Heart left ventricle (tissue), 16 donors: ENCODE data around the gene DDX25. TPM values are rescaled to one million over a fixed set of nuclear protein-coding genes. Genes with fewer than 3 reads are reported as not detected.

Experiments used
- ATAC-seq, 4 donors: fragments of 200-7000 bp; cut with Tn5 transposase; one replicate each; pipeline ENCODE4 v1.9.1; 2020 to 2022; ENCODE audit warnings: moderate library complexity in 4 of 4, mild to moderate bottlenecking in 3 of 4, moderate number of reproducible peaks in 1 of 4
- DNase-seq, 5 donors: peaks; one replicate each; pipeline ENCODE4 v3.0.0-alpha.2; 2020
- H3K27ac ChIP-seq, 12 donors: fragments of 200-600 bp; sonication (generic) in 4 of 12; one replicate each; pipeline versions ENCODE4 v1.5.0 to v1.8.0; 2016 to 2022; ENCODE audit warnings: mild to moderate bottlenecking in 2 of 12
- H3K27me3 ChIP-seq, 9 donors: fragments of 200-600 bp; sonication (generic) in 2 of 9; one replicate each; pipeline versions ENCODE4 v1.5.1 to v1.8.0; 2016 to 2022; ENCODE audit warnings: mild to moderate bottlenecking in 3 of 9
- H3K36me3 ChIP-seq, 9 donors: fragments of 200-600 bp; sonication (generic) in 2 of 9; one replicate each; pipeline versions ENCODE4 v1.5.0 to v1.8.0; 2018 to 2022; ENCODE audit warnings: mild to moderate bottlenecking in 2 of 9
- H3K4me1 ChIP-seq, 12 donors: fragments of 200-600 bp; sonication (generic) in 4 of 12; one replicate each; pipeline versions ENCODE4 v1.5.0 to v1.8.0; 2016 to 2022; ENCODE audit warnings: mild to moderate bottlenecking in 3 of 12
- H3K4me3 ChIP-seq, 12 donors: fragments of 200-600 bp; sonication (generic) in 4 of 12; one replicate each; pipeline versions ENCODE4 v1.5.0 to v1.8.0; 2017 to 2022; ENCODE audit warnings: mild to moderate bottlenecking in 9 of 12, moderate library complexity in 4 of 12
- H3K9me3 ChIP-seq, 12 donors: fragments of 200-600 bp; sonication (generic) in 4 of 12; one replicate each; pipeline versions ENCODE4 v1.5.0 to v1.8.0; 2016 to 2022; ENCODE audit warnings: mild to moderate bottlenecking in 1 of 12
- CTCF ChIP-seq, 12 donors: fragments of 200-600 bp; sonication (generic) in 4 of 12; IDR thresholded peaks; one replicate each; pipeline versions ENCODE4 v1.5.0 to v1.8.0; 2018 to 2022; ENCODE audit warnings: antibody characterized with exemption in 12 of 12, mild to moderate bottlenecking in 5 of 12
- POLR2A ChIP-seq, 2 donors: fragments of 450-650 bp; IDR thresholded peaks; one replicate each; pipeline ENCODE4 v1.6.1; 2017; ENCODE audit warnings: antibody characterized with exemption in 2 of 2, mild to moderate bottlenecking in 2 of 2, moderate library complexity in 2 of 2
- WGBS, 4 donors: extraction: QIAGEN DNeasy Blood & Tissue Kit in 2 of 4; methylation state at CpG; one replicate each; pipeline versions ENCODE4 v1.1.5 to v1.1.7; 2013 to 2018; 5-methylcytosine and 5-hydroxymethylcytosine counted together
- intact Hi-C, 10 donors: fragments of 100-400 bp; cut with DNase I; formaldehyde crosslinking; loops; one replicate each; pipeline versions ENCODE4 v1.11.1 to v1.14.2; 2022
- polyA plus RNA-seq, 2 donors: library from polyadenylated mRNA; stranded (reverse); fragments of 200-250 nt; gene quantifications; one replicate each; pipeline ENCODE4 v1.2.3, GENCODE V29; 2013
- total RNA-seq, 9 donors: library from RNA; depleted of rRNA in 2 of 9; stranded (reverse); fragments of >200 nt in 2 of 9; fragmentation: NEBNext Ultra II Directional in 3 of 9; extraction: Animal tissue kit (Norgen Biotek cat#: 25700) in 3 of 9; gene quantifications; one replicate each; pipeline versions ENCODE4 v1.1.0 to v1.2.4, GENCODE V29; 2016 to 2023
- donor health status: ischemic (EF 13 %, LVEDD 7.1; RV severe dilation, severe dysfunction).
- donor health status: healthy with polysubstance abuse.
- donor health status: DM: no; HTN: yes; CAD: no.
- donor health status: DM: no; HTN: no; CAD: no.
- donor health status: ischemic (EF 25% LVEDD 6.9; RV normal size, moderate dysfunction).
- donor health status: ischemic (EF 25% LVEDD 5.7; RV mildly dilated, moderate dysfunction).
- donor health status: healthy.
- donor health status: DM: yes; HTN: yes; CAD: no.
- donor health status: ischemic (EF 35%, LVEDD 5.7; RV mildly dilated, moderate dysfunction).
- donor health status: nonischemic (EF 11% LVEDD 7.7; RV severe dilation, severe dysfunction).
- donor health status: DM: yes; HTN: yes; CAD: no.
- donor health status: PGD.
- donor health status: ischemic (EF 29% LVEDD 5.4; RV normal size, mild dysfunction).
- donor health status: nonischemic (EF 23%, LVEDD 6.1; RV moderate dilation, normal function).

DDX25 gene
- total and polyA plus RNA-seq, 11 donors = not detected

- H3K4me3 ChIP-seq = peak overlapping the region in 1 of 12 donors; percentile 1
- intact Hi-C loops = loop anchor here in 1 of 10 donors (10.0 kb wide), 1 partner anchor 108 kb away; the partner anchor contains the start of gene CDON
- ATAC-seq (peak in 3 of 4 donors; percentile 71 to 81 (median 75)), DNase-seq (peak in 4 of 5 donors; percentile 64 to 81 (median 68))
- H3K4me1 ChIP-seq = peaks cover 0 to 23% (median 8%) of the 10 kb centered on the region in 12 donors
- H3K27ac ChIP-seq = peak overlapping the region in 9 of 12 donors; percentile 12 to 57 (median 27)
- H3K9me3 ChIP-seq = no peaks in the 10 kb centered on the region
- H3K27me3 ChIP-seq = no peaks in the 10 kb centered on the region
- peaks cover 0 to 23% (median 6%) of the 10 kb centered on the region in 9 donors for H3K36me3 ChIP-seq
- 76 to 84% (median 80%) methylated on average over 22 of the region's 22 CpGs for WGBS, 4 donors
- TF ChIP-seq POLR2A (IDR thresholded peaks at IDR 0.05) = no peak
- TF ChIP-seq CTCF (IDR thresholded peaks at IDR 0.05) = no peak
Measured at GRCh38 chr11:125956391-125957134, 52.3 kb downstream of the DDX25 start.

- Histone ChIP-seq H3K27ac (no peak overlapping the region), H3K27me3 (no peaks in the 10 kb centered on the region), H3K4me3 (no peak overlapping the region), H3K36me3 (peaks cover 0 to 25% (median 7%) of the 10 kb centered on the region in 9 donors), H3K9me3 (peaks cover 0 to 12% (median 6%) of the 10 kb centered on the region in 12 donors), H3K4me1 (peaks cover 0 to 11% (median under 1%) of the 10 kb centered on the region in 12 donors)
- no peak for ATAC-seq
- no peak for DNase-seq
- TF ChIP-seq CTCF (IDR thresholded peaks at IDR 0.05) (no peak), POLR2A (IDR thresholded peaks at IDR 0.05) (no peak)
- 87 to 94% (median 89%) methylated on average over 14 of the region's 14 CpGs for whole genome bisulfite sequencing, 4 donors
- intact Hi-C loops = loop anchor here in 1 of 10 donors (10.0 kb wide), 1 partner anchor 107 kb away; the partner anchor contains the start of gene CDON
Measured at GRCh38 chr11:125957618-125958332, 53.5 kb downstream of the DDX25 start.

- Histone ChIP-seq H3K27me3 (no peaks in the 10 kb centered on the region), H3K4me3 (no peak overlapping the region), H3K9me3 (peaks cover 0 to 20% (median 11%) of the 10 kb centered on the region in 12 donors), H3K27ac (no peak overlapping the region), H3K4me1 (peaks cover 0 to 4% (median 0%) of the 10 kb centered on the region in 12 donors), H3K36me3 (peaks cover 0 to 25% (median 7%) of the 10 kb centered on the region in 9 donors)
- DNase-seq (no peak), ATAC-seq (no peak)
- TF ChIP-seq POLR2A (IDR thresholded peaks at IDR 0.05) = no peak
- no peak for TF ChIP-seq CTCF (IDR thresholded peaks at IDR 0.05)
- WGBS, 4 donors = 89 to 91% (median 90%) methylated on average over 4 of the region's 4 CpGs
- intact Hi-C loops = loop anchor here in 1 of 10 donors (10.0 kb wide), 1 partner anchor 106 kb away; the partner anchor contains the start of gene CDON
Measured at GRCh38 chr11:125958872-125959400, 54.6 kb downstream of the DDX25 start.
